GM23338 (cell line): ENCODE measurements around the gene NHSL1.

Source experiments
- CREB1 ChIP-seq: fragments of 250-450 bp; sonication (Bioruptor Pico); IDR thresholded peaks from 2 replicates; pipeline ENCODE4 v1.5.0; 2020; ENCODE audit warnings: low read depth, mild to moderate bottlenecking, moderate library complexity
- CTCF ChIP-seq, 2 experiments: fragments of 200-600 bp in 1 of 2; sonication (generic) in 1 of 2; conservative IDR thresholded peaks; 2 replicates each; pipeline versions ENCODE4 v1.5.1 to v1.6.1; 2016 to 2017; ENCODE audit warnings: antibody characterized with exemption in 2 of 2, low read depth in 2 of 2, mild to moderate bottlenecking in 2 of 2, moderate library complexity in 1 of 2
- EZH2 ChIP-seq: fragments of 200-600 bp; sonication (generic); IDR thresholded peaks from one replicate; pipeline ENCODE4 v1.8.0; 2017; ENCODE audit warnings: antibody characterized with exemption, mild to moderate bottlenecking, low read depth; ENCODE audit not compliant: unreplicated experiment
- EZH2phosphoT487 ChIP-seq: fragments of 200-600 bp; sonication (generic); IDR thresholded peaks from one replicate; pipeline ENCODE4 v1.8.1; 2018; ENCODE audit warnings: antibody characterized with exemption; ENCODE audit not compliant: unreplicated experiment
- JUNB ChIP-seq: IDR thresholded peaks from one replicate; pipeline ENCODE4 v1.6.1; 2016; ENCODE audit warnings: antibody characterized with exemption; ENCODE audit not compliant: unreplicated experiment
- NANOG ChIP-seq: IDR thresholded peaks from 2 replicates; pipeline ENCODE4 v1.6.1; 2016; ENCODE audit warnings: antibody characterized with exemption, borderline replicate concordance
- POLR2AphosphoS5 ChIP-seq: IDR thresholded peaks from 2 replicates; pipeline ENCODE4 v1.6.1; 2016; ENCODE audit warnings: antibody characterized with exemption, low read depth
- STAT1 ChIP-seq: IDR thresholded peaks from one replicate; pipeline ENCODE4 v1.6.1; 2016; ENCODE audit warnings: antibody characterized with exemption; ENCODE audit not compliant: unreplicated experiment
- ZNF114 ChIP-seq: fragments of 250-450 bp; sonication (Bioruptor Pico); IDR thresholded peaks from 2 replicates; pipeline ENCODE4 v1.5.0; 2020; ENCODE audit warnings: mild to moderate bottlenecking, moderate library complexity
- TF ChIP-seq, protein P1 (sequence below): IDR thresholded peaks from one replicate; pipeline ENCODE4 v1.6.1; 2018; ENCODE audit warnings: antibody characterized with exemption; ENCODE audit not compliant: unreplicated experiment

DNA sequence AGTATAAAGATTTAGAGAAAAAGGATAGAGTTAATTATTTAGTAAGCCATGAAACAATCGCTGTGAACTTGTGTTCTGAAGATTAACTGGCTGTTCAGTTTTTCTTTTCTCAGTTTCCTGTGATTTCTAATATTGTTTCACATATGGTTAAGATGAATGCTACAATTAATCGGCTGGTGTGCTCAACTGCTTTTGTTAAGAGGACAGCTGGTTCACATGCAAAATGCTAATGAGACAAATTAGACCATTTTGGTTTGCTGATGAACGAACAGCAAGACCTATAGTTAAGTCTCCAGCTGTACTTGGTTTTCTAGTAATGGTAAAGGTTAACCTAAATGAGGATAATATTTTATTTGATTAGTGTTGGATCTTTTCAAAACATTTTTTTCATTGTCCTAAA, 10.8 kb upstream of the NHSL1 start:
- no peak for TF ChIP-seq CTCF (conservative IDR thresholded peaks at IDR 0.05; ENCODE audit: low read depth in 2 of 2)
- no peak for TF ChIP-seq EZH2phosphoT487
- no peak for TF ChIP-seq POLR2AphosphoS5
- TF ChIP-seq, protein P1, sequence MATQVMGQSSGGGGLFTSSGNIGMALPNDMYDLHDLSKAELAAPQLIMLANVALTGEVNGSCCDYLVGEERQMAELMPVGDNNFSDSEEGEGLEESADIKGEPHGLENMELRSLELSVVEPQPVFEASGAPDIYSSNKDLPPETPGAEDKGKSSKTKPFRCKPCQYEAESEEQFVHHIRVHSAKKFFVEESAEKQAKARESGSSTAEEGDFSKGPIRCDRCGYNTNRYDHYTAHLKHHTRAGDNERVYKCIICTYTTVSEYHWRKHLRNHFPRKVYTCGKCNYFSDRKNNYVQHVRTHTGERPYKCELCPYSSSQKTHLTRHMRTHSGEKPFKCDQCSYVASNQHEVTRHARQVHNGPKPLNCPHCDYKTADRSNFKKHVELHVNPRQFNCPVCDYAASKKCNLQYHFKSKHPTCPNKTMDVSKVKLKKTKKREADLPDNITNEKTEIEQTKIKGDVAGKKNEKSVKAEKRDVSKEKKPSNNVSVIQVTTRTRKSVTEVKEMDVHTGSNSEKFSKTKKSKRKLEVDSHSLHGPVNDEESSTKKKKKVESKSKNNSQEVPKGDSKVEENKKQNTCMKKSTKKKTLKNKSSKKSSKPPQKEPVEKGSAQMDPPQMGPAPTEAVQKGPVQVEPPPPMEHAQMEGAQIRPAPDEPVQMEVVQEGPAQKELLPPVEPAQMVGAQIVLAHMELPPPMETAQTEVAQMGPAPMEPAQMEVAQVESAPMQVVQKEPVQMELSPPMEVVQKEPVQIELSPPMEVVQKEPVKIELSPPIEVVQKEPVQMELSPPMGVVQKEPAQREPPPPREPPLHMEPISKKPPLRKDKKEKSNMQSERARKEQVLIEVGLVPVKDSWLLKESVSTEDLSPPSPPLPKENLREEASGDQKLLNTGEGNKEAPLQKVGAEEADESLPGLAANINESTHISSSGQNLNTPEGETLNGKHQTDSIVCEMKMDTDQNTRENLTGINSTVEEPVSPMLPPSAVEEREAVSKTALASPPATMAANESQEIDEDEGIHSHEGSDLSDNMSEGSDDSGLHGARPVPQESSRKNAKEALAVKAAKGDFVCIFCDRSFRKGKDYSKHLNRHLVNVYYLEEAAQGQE = no peak
- TF ChIP-seq EZH2 = no peak
- TF ChIP-seq NANOG = no peak
- TF ChIP-seq ZNF114 = no peak
- no peak for TF ChIP-seq STAT1
- TF ChIP-seq JUNB = no peak
- no peak for TF ChIP-seq CREB1 (CRISPR knock-in tag)
